HG02884 (cell line): ENCODE measurements around the gene PPP1R3F.

Experiments used
- ATAC-seq: cut with Tn5 transposase; IDR thresholded peaks from one replicate; pipeline ENCODE4 v1.9.1; 2021; ENCODE audit warnings: mild to moderate bottlenecking, moderate library complexity; ENCODE audit not compliant: unreplicated experiment

PPP1R3F gene

DNA sequence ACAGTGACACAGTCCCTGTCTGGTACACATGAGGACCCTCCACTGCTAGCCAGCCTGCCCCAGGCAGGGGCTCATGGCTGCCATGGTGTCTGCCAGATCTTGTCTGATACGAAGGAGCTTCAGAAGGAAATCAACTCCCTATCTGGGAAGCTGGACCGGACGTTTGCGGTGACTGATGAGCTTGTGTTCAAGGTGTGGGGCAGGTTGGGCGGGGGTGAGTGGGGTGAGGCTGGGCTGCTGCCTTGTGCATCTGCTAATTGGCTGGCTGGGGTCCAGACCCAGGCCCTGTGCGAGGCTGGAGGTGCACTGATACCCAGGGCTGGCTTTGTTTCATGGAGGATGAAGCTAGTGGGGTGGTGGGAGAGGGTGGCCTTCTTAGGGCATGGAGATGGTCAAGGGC is 20.5 kb upstream of the PPP1R3F start:
- no peak for ATAC-seq

DNA sequence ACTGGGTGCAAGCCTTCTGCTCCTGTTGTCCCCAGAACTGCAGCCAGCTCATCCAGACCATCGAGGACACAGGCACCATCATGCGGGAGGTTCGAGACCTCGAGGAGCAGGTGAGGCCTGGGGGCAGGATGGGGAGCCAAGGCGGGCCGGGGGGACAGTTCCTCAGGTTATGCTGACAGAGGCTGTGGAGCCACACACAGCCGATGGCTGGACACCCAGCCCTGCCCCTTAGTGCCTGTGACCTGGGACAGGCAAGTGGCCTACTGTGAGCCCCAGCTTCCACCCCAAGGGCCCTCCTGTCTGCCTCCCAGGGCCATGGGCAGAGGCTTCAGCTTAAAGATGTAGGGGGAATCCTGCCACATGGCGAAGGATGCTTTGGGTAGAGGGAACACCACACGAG is 20.0 kb upstream of the PPP1R3F start:
- ATAC-seq: no peak

DNA sequence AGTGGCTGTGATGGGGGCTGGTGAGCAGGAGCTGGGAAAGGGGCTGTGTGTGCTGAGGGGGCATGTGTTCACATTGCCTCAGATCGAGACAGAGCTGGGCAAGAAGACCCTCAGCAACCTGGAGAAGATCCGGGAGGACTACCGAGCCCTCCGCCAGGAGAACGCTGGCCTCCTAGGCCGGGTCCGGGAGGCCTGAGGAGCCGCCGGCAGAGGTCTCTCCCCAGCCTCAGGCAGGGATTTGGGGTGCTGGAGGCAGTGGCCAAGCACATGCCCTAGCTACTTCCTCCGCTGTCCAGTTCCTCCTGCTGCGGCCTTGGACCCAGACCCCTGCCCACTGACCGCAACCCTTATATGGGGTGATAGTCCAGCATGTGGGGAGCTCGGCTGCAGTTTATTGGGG is 19.5 kb upstream of the PPP1R3F start:
- no peak for ATAC-seq

DNA sequence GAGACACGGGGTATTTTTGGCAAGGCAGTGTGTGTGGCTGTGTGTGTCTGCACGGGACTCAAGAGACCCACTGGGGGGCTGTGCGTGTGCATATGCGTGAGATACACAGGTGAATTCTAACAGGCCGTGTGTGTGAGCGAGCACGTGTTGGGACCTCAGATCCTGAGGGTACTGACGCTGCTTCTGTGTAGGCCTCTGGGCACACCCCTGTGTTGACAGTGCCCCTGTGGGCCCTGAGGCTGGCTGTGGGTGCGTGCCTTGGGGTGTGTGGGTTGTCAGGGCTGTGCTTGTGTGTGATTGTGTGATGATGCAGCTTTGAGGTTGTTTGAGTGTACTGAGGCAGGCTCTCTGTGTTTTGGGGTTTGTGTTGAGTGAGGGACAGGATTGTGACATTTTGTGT is 19.0 kb upstream of the PPP1R3F start:
- no peak for ATAC-seq

DNA sequence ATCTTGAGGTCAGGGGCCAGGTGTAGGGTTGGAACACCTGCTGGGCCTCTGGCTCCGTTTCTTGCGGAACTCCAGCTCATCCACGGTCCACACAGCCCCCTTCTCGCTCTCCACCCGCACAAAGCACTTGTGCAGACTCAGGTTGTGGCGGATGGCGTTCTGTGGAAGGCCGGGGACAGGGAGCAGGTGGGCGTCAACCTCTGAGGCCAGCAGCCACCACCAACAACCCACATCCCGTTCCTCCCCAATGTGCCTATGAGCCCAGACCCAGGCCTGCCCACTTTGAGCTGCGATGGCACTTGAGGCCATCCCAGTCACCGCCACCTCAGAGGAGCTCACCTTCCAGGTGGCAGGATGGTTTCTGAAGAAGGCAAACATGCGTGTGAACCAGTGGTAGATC is 18.3 kb upstream of the PPP1R3F start:
- ATAC-seq: no peak

DNA sequence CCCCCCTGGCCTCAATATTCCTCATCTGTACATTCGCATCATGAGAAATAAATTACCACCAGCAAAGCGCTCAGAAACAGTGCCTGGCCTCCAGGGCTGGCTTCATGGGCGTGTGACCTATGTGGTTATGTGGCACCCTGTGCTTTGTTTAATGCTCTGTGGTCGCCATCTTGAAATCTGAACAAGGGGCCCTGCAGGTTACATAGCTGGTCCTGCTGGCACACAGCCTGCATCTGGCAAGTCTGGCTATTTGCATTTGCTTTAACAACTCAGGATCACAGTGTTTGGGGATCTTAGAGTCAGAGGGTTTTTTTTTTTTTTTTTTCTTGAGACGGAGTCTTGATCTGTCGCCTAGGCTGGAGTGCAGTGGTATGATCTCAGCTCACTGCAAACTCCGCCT is 15.0 kb upstream of the PPP1R3F start:
- ATAC-seq: no peak

DNA sequence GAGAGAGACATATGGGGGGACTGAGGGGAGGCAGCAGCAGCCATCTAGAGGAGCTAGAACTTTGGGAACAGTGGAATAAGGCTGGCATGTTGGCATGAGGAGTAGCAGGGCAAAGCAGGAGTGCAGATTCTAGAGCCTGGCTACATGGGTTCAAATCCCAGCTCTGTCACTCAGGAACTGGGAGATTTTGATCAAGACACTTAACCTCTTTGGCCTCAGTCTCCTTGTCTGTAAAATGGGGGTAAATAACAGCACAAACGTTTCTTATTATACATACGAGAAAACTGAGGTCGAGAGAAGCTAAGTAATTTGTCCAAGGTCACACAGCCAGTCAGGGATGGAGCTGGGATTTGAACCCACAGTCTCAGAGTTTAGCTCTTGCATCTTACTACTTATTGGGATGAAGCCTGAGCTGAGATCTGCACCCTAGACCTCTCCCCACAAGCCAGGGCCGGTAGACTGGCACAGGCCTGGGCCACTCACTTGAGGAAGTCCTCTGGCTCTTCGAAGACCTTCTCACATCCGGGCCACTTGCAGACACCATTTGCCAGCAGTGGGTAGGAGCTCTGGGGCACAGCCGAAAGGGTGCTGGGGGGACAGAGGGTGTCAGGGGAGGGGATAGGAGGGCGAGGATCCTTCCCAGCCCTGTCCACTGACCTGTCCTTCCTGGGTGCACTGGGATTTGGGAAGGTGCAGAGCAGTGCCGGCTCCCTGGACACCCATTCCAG is 13.2 kb upstream of the PPP1R3F start:
- ATAC-seq: no peak

DNA sequence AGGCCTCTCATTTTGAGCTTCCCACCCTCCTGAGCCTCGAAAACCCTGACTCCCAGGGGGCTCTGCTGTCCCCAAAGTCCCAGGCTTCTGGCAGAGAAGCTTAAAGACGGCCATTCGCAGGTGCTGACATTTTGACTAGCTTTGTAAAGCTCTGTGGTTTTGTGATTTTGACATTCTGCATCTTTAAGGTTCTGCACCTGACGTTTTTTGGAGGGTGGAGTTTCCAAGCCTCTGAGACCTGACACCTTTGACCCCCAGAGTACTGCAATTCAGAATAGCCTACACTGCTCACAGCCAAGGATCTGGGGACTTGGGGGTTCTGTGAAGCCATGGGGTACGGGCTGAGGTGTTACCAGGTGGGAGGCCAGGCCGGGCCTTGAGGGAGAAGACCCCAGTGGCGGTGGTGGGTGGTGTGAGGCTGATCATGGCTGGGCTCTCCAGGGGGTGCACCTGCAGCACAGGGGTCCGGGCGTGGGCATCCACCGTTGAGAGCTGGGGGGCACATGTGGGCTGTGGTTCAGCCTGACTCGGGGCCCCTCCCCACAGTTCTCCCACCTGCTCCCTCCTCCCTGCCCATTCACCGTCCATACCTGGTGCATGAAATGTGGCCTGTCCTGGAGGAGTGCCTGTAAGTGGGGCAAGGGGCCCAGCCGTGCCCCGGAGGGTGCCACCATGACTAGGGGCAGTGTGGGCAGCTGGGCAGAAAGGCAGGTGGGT is 12.4 kb upstream of the PPP1R3F start:
- ATAC-seq: no peak

DNA sequence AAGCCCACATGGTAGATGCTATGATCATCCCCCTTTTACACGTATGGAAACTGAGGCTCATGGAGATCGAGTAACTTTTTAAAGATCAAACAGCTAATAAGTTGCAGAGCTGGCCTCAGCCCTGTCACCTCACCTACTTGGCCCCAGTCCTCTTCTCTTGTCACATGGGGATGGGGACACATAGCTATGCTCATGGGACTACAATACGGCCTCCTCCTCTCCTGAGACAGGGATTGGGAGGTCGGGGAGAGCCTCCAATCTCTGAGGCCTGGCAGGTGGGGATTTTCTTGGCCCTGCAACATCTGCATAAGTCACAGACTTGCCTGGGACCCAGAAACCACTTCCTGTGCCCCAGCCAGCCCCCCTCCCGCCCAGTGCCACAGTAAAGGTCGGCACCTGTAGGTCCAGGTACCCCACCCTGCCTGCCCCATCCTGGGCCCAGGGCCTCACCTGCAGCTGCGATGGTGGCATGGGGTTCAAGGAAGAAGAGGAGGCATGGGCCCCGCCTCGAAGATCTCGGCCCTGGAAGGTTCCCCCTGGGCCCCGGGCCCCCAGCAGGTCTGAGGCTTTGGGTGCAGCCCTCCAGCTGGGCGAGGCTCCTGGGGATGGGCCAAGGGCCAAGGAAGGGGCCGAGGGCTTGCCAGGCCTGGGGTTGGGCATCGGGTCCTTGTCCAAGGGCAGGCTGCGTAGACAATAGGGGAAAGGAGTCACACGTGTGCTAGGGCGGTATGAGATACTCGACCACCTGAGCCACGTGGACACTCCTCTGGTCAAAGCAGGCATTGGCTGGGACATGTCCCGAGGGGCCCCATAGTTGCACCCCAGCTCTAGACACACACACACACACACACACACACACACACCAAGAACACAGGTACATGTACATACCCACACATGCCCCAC is 11.5 kb upstream of the PPP1R3F start:
- ATAC-seq: no peak

DNA sequence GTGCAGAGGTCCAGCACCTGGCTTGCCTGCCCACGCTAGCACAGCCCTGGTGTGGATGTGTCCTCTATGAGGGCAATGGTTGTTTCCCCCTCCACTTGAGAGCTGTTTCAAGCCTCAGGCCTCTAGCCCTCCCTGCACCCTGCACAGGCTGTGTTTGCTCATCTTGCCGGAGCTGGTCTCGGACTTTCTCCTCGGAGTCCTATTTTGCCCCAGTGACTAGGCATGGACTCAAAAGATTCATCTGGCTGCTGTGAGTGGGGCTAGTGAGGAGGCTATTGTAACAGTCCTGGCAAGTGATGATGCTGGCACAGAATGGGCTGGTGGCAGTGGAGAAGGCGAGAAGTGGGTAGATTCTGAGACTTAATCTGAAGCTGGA is 10.9 kb upstream of the PPP1R3F start:
- ATAC-seq: no peak

DNA sequence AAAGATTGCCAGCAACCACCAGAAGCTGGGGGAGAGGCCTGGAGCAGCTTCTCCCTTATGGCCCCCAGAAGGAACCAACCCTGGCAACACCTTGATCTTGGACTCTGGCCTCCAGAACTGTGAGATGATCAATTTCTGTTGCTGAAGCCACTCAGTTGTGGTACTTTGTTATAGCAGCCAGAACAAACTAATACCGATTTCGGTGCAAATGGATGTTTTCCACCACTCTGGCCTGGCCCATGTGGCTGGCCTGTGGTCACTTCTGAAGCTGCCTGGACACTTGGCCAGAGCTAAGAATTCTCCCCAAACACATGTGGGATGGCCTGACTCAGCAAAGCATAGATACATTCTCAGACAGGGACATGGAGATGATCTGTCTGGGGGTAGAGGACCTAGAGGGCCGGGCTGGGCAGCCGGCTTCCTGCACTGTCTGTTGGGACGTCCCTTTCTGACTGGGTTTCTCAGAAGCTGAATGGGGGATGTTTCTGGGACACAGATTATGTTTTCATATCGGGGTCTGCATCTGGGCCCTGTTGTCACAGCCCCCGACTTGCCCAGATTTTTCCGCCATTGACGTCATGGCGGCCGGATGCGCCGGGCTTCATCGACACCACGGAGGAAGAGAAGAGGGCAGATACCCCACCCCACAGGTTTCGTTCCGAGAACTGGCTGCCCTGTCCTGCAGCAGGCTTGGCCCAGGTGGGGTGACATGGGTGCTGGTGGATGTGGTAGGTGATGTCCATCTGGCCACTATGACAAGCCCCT is 9.2 kb upstream of the PPP1R3F start:
- ATAC-seq: no peak

DNA sequence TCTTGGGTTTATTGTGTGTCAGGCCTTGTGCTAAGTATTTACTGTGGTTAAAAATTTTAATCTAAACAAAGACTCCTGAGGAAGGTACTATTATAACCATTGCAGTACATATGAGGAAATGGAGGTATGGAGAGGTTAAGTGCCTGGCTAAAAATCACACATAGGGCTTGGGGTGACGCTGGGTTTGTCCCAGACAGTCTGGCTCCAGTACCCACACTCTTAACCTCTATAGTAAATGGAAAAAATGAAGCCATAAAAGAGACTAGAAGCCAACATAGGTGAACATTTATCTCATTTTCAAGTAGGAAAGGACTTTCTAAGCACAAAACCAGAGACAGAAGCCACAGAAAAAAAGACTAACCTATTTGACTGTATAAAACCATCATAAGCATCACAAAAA is 7.0 kb upstream of the PPP1R3F start:
- ATAC-seq: no peak

DNA sequence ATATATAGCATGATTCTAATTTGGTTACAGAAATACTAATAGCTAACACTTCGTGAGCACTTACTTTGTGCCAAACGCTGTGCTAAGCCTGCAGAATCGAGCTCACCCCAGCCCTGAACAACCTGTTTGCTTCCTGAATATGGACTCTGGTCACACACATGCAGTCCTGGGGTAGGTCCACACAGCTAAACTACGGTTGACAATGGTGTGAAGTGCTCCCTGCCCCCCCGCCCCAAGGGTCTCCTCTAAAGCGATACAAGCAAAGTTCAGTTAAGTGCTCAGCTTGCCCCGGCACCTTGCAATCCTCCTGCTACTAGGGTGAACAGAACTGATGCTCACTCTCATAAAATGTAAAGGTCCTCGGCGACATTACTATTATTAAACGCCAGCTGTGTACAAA is 6.0 kb upstream of the PPP1R3F start:
- ATAC-seq: no peak

DNA sequence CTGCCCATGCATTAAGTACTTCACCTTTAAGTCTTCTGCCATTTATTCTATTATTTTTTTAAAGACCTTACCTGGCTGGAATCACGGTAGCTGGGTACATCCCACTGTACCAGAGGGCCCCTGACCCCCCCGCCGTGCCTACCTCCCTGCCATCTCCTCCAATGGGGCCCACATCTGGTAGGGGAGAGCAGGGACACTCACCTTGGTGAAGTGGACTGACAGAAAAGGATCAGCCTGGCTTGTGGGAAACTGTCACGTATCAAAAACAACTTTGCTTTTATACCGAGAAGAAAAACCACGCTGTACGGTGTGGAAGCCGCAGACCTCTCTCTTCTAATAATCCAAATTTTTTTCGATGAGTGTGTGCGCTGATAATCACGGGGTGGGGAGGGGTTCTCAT is 5.1 kb upstream of the PPP1R3F start, which contains the start of gene FOXP3:
TSS of gene FOXP3 (minus strand) at position 251 of the 400 bp plus-strand sequence. CDS start 6,205 bp downstream, outside the sequence.
- ATAC-seq: no peak

DNA sequence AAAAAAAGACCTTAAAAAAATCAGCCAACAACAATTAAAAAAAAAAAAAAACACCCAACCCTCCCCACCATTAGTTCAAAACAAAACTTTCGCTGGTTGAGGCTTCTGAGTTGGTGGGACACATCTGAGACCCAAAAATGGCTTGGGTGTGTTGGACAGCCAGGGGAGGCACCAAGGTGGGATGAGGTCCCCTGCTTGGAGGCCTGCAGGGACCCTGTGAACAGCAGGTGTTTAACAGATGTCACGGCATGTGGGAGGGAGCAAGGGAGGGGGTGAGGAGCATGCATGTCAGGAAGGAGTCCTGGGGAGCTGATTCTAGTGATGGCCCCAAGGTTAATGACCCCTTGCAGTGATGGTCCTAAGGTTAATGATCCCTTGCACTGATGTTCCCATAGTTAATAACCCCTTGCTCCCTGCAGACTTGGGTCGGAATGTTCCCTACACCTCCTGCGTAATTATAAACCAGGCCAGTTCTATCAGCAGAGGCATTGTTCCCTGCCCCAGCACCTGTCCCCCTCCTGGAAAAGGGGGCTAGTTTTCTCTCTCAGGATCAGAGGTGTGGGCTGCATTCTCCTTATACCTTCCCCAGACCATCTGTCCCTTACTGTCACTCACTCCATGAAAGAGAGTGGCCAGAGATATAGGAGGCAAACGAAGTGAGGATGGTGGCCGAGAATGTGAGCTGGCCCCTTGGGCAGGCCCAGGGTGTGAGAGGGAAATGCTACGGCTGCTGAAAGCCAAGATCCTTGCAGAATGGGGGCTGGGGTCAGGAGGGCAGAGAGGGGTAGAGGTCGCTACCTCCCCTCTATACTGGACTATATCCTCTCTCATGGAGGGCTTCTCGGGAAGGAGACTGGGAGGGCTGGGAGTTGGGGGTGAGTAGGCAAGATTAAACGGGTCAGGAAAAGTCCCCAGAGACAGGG is 2.8 kb upstream of the PPP1R3F start:
- no peak for ATAC-seq

DNA sequence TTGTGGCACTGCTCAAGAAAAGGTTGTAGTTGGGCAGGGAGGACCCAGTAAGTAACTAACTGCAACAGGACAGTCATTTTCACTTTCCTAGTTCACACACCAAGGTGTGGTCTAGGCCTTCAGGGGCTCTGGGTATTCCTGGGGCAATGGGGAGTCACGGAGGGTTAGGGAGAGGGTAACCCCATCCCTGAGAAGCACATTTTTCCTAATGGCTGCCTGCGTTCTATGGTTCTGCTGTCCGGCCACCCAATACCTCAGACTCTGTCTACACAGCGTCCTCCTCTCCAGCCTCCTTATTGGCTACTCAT is 937 bp upstream of the PPP1R3F start:
- no peak for ATAC-seq

DNA sequence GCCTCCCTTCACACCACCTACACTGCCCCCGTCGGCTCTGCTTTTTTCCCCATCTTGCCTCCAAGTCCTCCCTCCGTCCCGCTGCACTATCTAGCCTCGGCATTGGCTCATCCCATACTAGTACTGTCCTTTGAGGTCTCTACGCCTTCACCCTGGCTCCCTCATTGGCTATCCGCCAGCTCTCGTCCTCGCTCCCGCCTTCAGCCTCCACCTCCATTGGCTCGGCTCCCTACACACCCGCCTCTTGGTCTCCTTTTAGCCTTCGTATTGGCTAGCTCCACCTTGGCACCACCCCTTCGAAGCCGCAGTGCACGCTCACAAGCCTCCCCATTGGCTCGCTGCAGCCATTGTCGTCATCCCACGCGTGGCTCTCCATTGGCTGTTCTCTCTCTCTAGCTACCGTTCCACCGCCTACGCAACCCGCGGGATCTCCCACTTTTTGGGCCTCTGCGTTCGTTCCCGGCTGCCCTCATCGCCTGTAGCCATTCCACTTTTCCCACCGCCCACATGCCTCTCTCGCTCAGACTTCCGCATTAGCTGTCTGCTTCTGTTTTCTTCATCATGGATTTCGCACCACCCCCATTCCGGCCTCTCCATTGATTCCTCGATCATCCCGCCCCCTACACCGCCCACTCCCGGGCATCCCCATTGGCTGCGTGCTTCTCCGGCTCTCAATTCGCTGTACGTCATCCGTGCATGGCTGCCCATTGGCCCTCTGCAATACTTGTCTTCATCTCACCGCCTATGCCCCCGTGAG is 405 bp upstream of the PPP1R3F start:
- ATAC-seq: peak; percentile 89

DNA sequence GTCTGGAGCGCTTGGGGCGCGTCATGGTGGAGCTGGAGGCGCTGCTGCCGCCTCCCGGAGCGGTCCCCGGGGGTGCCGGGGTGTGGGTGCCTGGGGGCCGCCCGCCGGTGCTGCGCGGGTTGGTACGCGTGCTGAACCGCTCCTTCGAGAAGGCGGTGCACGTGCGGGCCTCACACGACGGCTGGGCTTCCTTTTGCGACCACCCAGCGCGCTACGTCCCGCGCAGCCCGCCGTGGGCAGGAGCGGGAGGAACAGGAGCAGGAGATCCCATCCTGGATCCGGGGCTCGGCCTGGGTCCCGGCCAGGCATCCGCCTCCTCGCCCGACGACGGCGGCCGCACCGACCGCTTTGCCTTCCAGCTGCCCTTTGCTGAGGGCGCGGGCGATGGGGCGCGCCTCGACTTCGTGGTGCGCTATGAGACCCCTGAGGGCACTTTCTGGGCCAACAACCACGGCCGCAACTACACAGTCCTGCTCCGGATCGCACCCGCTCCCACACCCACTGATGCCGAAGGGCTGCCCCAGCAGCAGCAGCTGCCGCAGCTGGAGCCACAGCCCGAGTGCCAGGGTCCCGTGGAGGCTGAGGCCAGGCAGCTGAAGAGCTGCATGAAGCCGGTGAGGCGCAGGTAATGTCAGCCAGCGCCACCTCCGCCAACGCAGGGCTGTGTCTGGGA is 792 bp downstream of the PPP1R3F start:
- no peak for ATAC-seq

DNA sequence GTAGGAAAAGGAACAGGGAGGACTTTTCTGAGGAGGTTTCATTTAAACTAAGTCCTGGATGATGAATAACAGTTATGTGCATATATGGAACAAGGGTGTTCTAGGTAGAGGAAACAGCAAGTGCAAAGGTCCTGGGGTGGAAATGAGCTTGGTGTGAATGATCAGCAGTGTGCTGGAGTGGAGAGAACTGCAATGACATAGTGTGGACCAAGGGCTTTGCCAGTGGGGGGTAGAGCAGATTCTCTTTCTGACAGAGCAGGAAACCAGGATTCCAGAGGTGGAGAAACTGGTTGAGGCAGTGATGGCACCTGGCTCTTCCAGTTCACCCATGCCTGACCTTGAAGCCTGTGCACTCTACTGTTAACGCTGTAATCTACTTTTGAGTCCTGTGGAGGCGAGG is 1.7 kb downstream of the PPP1R3F start:
- no peak for ATAC-seq
